NT2/D1 (cell line): Measurements from ENCODE around the gene HTR2A.
A peak's percentile ranks its signal among the peaks of the same experiment; 100 is the strongest.

Source experiments
- SUZ12 ChIP-seq: IDR thresholded peaks from 2 replicates; pipeline ENCODE4 v1.6.1; 2011; ENCODE audit not compliant: insufficient read length, insufficient read depth; ENCODE audit errors: extremely low read depth
- YY1 ChIP-seq: IDR thresholded peaks from 2 replicates; pipeline ENCODE4 v1.6.1; 2011; ENCODE audit not compliant: insufficient read length, insufficient read depth

DNA sequence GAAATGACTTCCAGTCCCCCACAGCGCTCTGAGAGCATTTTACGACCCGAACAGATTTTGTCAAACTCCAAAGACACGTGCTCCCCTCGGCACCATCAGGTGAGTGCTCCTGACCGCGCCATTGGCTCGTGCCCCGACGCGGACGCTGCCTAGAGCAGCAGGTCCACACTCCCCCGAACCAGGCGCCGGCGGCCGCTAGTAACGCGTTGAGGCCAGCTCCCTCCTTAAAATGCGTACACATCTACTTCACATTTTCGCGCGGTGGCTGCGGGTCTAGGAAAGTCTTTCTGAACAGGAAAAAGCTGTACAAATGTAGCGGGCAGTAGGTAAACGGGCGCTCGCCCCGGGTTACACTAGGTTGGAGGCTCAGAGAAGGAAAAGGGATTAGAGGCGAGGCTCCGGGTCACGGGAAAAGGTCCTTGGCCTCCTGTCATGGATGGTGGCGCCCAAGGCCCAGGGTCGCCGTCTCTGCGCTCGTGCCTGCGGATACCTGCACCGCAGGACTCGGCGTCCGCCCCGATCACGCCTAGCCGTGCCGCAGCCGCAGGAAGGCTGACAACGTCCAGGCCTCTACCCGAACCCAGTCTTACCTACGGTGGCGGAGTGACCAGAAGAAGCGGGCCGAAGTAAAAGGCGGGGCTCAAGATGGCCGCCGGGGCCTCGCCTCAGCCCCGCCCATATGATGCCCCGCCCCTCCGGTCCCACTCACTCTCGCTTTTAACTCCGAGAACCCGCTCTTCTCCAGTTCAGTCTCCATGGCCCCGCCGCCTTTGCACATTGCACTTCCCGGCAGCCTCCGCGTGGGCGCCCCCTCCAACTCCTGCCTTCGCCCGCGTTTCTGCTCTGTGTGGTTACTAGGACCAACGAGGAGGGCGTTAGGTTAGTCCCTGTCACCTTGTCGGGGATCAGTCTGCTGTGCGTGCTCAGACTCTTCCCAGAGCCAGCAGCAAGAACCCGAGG is 100.1 kb downstream of the HTR2A start, which contains the start of gene ESD:
- no peak for TF ChIP-seq SUZ12
- peak; percentile 48 for TF ChIP-seq YY1
